Stomach smooth muscle (tissue), 2 donors: ENCODE results near the gene DPH1.
A peak's percentile ranks its signal among the peaks of the same experiment; 100 is the strongest.

Source experiments
- H3K27ac ChIP-seq: one replicate; pipeline ENCODE4 v1.7.0; 2013; ENCODE audit warnings: mild to moderate bottlenecking, low read length, inconsistent platforms
- H3K27me3 ChIP-seq, 2 donors: one replicate each; pipeline ENCODE4 v1.7.0; 2013; ENCODE audit warnings: low read length in 2 of 2; ENCODE audit not compliant: insufficient read depth in 2 of 2, control insufficient read depth in 1 of 2
- H3K36me3 ChIP-seq, 2 donors: one replicate each; pipeline ENCODE4 v1.7.0; 2013; ENCODE audit warnings: low read length in 2 of 2; ENCODE audit not compliant: control insufficient read depth in 2 of 2, insufficient read depth in 2 of 2
- H3K4me1 ChIP-seq: one replicate; pipeline ENCODE4 v1.7.0; 2013; ENCODE audit warnings: low read length; ENCODE audit not compliant: control insufficient read depth, insufficient read depth
- H3K4me3 ChIP-seq, 2 donors: one replicate each; pipeline ENCODE4 v1.7.0; 2013; ENCODE audit warnings: low read length in 2 of 2
- H3K9ac ChIP-seq, 2 donors: one replicate each; pipeline ENCODE4 v1.7.0; 2013; ENCODE audit warnings: low read length in 2 of 2, mild to moderate bottlenecking in 1 of 2
- H3K9me3 ChIP-seq, 2 donors: one replicate each; pipeline ENCODE4 v1.7.0; 2013; ENCODE audit warnings: low read length in 2 of 2; ENCODE audit not compliant: control insufficient read depth in 2 of 2
- donor health status: healthy.
- donor health status: Pancreatic carcinoma.

The DPH1 gene

GRCh38 chr17:2064980-2065785 is 35.2 kb downstream of the DPH1 start:
- Histone ChIP-seq H3K27ac (peak overlapping the region; percentile 62), H3K4me1 (peaks cover 64% of the 10 kb centered on the region), H3K36me3 (peaks cover 34 to 43% of the 10 kb centered on the region in 2 donors)

GRCh38 chr17:2065949-2066400 is 36.0 kb downstream of the DPH1 start:
- peak overlapping the region; percentile 62 for H3K27ac ChIP-seq
- H3K4me1 ChIP-seq, result peaks cover 59% of the 10 kb centered on the region
- no peaks in the 10 kb centered on the region for H3K9me3 ChIP-seq
- no peak overlapping the region for H3K9ac ChIP-seq
- H3K4me3 ChIP-seq, result no peak overlapping the region
- H3K36me3 ChIP-seq, result peaks cover 32 to 51% of the 10 kb centered on the region in 2 donors
- H3K27me3 ChIP-seq, result peaks cover 4 to 6% of the 10 kb centered on the region in 2 donors

More at GRCh38 chr17:2064980-2065785, 35.2 kb downstream of the DPH1 start:
- Histone ChIP-seq H3K9me3 (no peaks in the 10 kb centered on the region), H3K27me3 (peaks cover 4 to 9% of the 10 kb centered on the region in 2 donors), H3K9ac (no peak overlapping the region), H3K4me3 (no peak overlapping the region)

GRCh38 chr17:2067048-2067561 is 37.2 kb downstream of the DPH1 start:
- H3K4me3 ChIP-seq, result no peak overlapping the region
- no peaks in the 10 kb centered on the region for H3K9me3 ChIP-seq
- H3K4me1 ChIP-seq, result peaks cover 57% of the 10 kb centered on the region
- H3K27me3 ChIP-seq, result peaks cover 4% of the 10 kb centered on the region in 2 donors
- peak overlapping the region; percentile 62 for H3K27ac ChIP-seq
- H3K9ac ChIP-seq, result no peak overlapping the region
- H3K36me3 ChIP-seq, result peaks cover 32 to 48% of the 10 kb centered on the region in 2 donors

- Histone ChIP-seq H3K36me3 (peaks cover 32 to 48% of the 10 kb centered on the region in 2 donors), H3K4me1 (peaks cover 55% of the 10 kb centered on the region), H3K4me3 (no peak overlapping the region), H3K27ac (peak overlapping the region; percentile 62), H3K27me3 (peaks cover 4% of the 10 kb centered on the region in 2 donors), H3K9ac (no peak overlapping the region), H3K9me3 (no peaks in the 10 kb centered on the region)
Observed at GRCh38 chr17:2067608-2068024, 37.7 kb downstream of the DPH1 start.

GRCh38 chr17:2068031-2068518 is 38.1 kb downstream of the DPH1 start:
- H3K4me3 ChIP-seq, result no peak overlapping the region
- H3K9ac ChIP-seq, result no peak overlapping the region
- peaks cover 52% of the 10 kb centered on the region for H3K4me1 ChIP-seq
- peak overlapping the region; percentile 62 for H3K27ac ChIP-seq
- H3K9me3 ChIP-seq, result no peaks in the 10 kb centered on the region
- H3K36me3 ChIP-seq, result peaks cover 32 to 47% of the 10 kb centered on the region in 2 donors
- peaks cover 4% of the 10 kb centered on the region in 2 donors for H3K27me3 ChIP-seq

- Histone ChIP-seq H3K36me3 (peaks cover 32 to 44% of the 10 kb centered on the region in 2 donors), H3K4me3 (no peak overlapping the region), H3K27me3 (peaks cover 2 to 4% of the 10 kb centered on the region in 2 donors), H3K9me3 (no peaks in the 10 kb centered on the region), H3K27ac (peak overlapping the region; percentile 62), H3K9ac (no peak overlapping the region), H3K4me1 (peaks cover 48% of the 10 kb centered on the region)
Observed at GRCh38 chr17:2068519-2069051, 38.6 kb downstream of the DPH1 start.

GRCh38 chr17:2070241-2071023 is 40.5 kb downstream of the DPH1 start:
- H3K4me3 ChIP-seq, result no peak overlapping the region
- H3K4me1 ChIP-seq, result peaks cover 39% of the 10 kb centered on the region
- H3K27ac ChIP-seq, result peak overlapping the region; percentile 64
- no peaks in the 10 kb centered on the region for H3K9me3 ChIP-seq
- H3K27me3 ChIP-seq, result no peaks in the 10 kb centered on the region
- H3K9ac ChIP-seq, result no peak overlapping the region
- H3K36me3 ChIP-seq, result peaks cover 16 to 29% of the 10 kb centered on the region in 2 donors

GRCh38 chr17:2071024-2071385 is 41.1 kb downstream of the DPH1 start:
- no peaks in the 10 kb centered on the region for H3K9me3 ChIP-seq
- peak overlapping the region; percentile 64 for H3K27ac ChIP-seq
- no peak overlapping the region for H3K4me3 ChIP-seq
- H3K27me3 ChIP-seq, result no peaks in the 10 kb centered on the region
- H3K4me1 ChIP-seq, result peaks cover 45% of the 10 kb centered on the region
- H3K9ac ChIP-seq, result no peak overlapping the region
- peaks cover 10 to 25% of the 10 kb centered on the region in 2 donors for H3K36me3 ChIP-seq

GRCh38 chr17:2071455-2072281 is 41.7 kb downstream of the DPH1 start:
- Histone ChIP-seq H3K36me3 (peaks cover 7 to 23% of the 10 kb centered on the region in 2 donors), H3K9me3 (no peaks in the 10 kb centered on the region), H3K4me3 (no peak overlapping the region), H3K27ac (peak overlapping the region; percentile 64), H3K4me1 (peaks cover 45% of the 10 kb centered on the region), H3K27me3 (no peaks in the 10 kb centered on the region), H3K9ac (no peak overlapping the region)
